Stimulated activated CD8-positive, alpha-beta memory T cell treated with anti-CD3 and anti-CD28 coated beads, Interleukin-12 subunit alpha, Interleukin-12 subunit beta, amount 100 ng/mL, for 24 hours (primary cell): Measurements from ENCODE around the gene CAV1.

Source experiments
- DNase-seq: peaks from one replicate; pipeline ENCODE4 v3.0.0-alpha.2; 2020; ENCODE audit errors: extremely low read depth

The CAV1 gene

DNA sequence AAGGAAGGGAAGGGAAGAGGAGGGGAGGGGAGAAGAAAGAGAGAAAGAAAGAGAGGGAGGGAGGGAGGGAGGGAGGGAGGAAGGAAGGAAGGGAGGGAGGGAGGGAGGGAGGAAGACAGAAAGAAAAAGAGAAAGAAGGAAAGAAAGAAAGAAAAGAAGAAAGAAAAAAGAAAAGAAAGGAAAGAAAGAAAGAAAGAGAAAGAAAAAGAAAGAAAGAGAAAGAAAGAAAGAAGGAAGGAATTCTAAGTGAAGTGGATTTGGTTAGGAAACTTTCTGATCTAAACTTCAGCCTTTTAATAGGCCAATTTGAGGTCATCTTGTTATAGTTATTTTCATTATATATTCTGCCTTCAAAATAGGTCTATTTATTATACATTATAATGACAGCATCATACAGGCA lies 21.0 kb upstream of the CAV1 start:
- no peak for DNase-seq

GRCh38 chr7:116505278-116505677 lies 19.6 kb upstream of the CAV1 start:
- DNase-seq: no peak

DNA sequence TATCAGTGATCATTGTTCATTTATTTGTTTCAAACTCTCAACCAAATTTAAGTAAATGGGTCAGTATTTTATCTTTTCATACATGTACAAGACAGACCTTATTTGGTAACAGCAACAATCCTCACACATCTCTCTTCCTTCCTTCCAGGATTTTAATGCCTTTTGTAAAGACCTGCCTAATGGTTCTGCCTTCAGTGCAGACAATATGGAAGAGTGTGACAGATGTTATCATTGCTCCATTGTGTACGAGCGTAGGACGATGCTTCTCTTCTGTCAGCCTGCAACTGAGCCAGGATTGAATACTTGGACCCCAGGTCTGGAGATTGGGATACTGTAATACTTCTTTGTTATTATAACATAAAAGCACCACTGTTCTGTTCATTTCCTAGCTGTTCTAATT lies 19.0 kb upstream of the CAV1 start:
- DNase-seq: no peak

- no peak for DNase-seq
These were observed 14.8 kb upstream of the CAV1 start for GRCh38 chr7:116509982-116510579.

DNA sequence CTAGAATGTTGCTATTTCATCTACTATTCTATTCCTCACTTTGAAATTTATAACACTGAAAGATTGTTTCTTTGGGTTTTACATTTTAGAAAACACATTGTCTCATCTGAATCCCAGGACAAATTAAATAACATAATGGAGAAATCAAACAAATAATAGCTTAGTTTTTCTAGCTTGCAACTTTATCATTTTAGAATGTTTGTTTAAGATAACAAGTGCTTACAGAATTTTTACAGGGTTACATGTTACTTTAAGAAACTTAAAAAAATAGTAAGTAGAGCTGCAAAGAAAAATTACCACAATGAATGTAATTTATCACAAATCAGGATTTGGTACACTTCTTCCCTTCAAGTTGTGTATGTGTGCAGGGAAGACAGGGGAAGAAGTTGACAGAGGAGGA lies 14.0 kb upstream of the CAV1 start:
- DNase-seq: no peak

- no peak for DNase-seq
These were observed 13.0 kb upstream of the CAV1 start for GRCh38 chr7:116511552-116512519.

GRCh38 chr7:116512520-116513188 lies 12.2 kb upstream of the CAV1 start:
- DNase-seq: no peak

DNA sequence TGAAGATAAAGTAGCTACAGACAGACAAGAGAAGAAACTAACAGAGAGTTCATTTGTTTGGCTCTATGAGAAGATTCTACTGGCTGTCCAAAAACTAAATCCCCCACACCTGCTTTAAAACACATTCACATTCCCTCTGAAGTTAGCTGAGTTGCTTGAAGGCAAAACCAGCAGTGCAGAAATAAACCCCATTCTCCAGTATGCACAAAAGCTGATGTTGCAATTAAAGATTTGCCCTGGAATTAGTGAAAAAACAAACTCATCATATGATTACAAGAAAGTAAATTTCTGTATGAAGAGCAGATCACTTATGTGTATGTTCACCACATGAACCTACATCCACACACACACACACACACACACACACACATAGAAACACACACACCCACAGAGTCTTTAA lies 9.3 kb upstream of the CAV1 start:
- no peak for DNase-seq

GRCh38 chr7:116516324-116516723 lies 8.5 kb upstream of the CAV1 start:
- DNase-seq: no peak

- DNase-seq: no peak
These were observed 7.2 kb upstream of the CAV1 start for GRCh38 chr7:116517626-116518025.

GRCh38 chr7:116518961-116519360 lies 5.9 kb upstream of the CAV1 start:
- no peak for DNase-seq

DNA sequence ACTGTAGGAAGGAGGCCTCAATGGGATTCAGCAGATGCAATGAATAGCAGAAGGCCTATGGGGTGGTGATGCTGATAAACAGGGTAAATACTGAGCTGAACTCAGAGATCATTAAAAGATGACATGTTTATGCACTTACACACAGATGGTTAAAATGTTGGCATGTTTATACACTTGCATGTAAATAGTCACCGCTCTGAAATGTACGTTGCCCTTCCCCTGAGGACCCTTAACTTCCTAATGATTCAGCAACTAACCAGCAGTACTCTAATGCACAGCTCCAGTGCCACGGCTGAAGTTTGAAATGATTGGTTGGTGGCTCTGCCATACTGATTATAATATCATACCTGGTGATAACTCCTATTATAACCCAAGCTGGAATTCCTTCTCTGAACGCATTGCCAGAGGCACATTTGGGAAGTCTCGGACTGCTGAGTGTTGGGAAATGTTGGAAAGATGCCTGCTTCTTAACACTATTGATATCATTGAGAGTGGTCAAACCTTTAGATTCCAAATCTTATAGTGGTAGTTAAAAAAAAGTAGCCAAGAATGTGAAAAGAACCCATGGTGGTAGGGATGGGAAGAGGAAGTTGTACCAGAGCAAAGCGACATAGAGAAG lies 3.7 kb upstream of the CAV1 start:
- DNase-seq: no peak

DNA sequence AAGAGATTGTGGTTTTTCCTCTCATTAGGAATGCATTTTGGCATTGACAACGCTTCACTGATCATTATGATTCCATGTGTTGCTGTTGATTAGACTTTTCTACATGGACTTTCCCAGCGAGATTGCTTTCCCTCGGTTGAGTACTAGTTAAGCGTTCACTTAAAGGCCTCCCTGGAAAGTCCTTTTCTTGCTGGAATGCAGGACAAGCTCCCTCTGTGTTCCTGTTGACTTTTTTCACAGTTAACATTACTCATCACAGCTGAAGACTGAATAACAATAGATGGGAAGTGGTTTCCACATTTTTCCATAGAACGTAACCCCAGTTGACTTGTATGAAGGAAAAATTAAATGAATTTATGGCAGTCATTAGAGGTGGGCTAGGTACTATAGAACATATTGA lies 2.6 kb upstream of the CAV1 start:
- no peak for DNase-seq

DNA sequence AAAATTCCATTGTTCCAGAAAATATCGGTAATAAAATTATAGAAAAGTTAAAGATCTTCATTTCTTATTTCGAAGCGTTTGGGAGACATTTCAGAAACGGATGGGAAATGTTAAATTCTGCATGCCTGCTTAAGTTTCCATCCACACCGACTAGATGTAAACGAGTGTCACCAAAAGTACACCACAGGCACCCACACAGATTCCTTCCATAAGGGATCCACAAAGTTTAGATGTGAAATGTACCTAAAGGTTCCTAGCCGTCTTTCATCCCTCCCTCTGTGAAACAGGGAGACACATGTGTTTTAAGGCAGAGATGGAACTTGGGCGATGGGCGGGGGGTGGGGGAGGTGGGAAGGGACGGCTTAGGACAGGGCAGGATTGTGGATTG lies 621 bp upstream of the CAV1 start:
- DNase-seq: no peak

GRCh38 chr7:116525298-116525912 lies 569 bp downstream of the CAV1 start:
- DNase-seq: no peak

DNA sequence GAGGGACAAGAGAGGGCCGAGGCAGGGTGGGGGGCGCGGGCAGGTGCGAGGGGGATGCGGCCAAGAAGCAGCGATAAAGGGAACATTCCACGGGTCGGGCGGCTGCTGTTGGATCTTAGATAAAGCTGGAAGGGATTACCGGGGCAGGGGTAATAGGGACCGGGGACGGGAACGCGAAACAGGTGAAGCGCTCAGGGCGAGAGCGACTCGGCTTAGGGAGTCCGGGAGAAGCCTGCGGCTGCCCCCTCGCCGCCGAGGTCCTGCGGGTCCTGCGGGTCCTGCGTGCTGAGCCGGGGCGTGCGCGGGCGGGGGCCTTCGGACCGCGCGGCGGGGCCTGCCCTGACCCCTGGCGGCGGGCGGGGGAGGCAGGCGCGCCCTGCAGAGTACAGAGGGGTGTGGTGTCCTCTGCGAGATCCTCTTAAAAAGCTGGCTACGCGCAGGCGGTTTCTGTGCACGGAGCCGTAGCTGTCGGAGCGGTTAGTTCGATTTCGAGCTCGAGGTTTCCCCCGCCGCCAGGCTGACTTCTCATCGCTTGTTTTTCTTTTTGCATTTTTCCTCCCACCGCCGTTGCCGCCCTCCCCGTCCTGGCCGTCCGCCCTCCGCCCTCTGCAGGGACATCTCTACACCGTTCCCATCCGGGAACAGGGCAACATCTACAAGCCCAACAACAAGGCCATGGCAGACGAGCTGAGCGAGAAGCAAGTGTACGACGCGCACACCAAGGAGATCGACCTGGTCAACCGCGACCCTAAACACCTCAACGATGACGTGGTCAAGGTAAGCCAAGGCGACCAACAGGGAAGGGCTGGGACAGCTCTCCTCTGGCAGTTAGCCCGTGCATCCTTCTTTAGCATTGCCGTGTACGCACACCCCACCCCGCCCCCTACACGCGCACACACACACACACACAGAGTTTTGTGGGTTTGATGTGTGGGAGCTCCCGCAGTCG lies 1.4 kb downstream of the CAV1 start:
- DNase-seq: no peak

- no peak for DNase-seq
These were observed 2.1 kb downstream of the CAV1 start for GRCh38 chr7:116526897-116527296.

DNA sequence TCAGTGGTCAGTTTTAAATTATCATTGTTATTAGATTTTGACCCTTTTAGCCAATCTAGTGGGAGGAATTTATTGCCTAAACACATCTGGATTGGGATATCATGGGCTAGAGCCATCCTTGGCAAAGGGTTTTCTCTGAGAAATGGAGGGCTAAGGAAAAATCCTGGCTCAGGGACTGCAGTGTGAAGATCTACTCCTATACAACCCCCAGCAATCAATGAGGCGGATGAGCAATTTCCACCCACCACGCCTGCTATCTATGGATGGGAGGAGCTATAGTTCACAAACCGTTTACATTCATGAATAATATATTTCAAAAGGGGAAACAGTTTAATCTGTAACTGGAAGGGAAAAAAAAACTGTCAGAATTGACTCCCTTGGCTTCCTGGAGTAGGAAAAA lies 2.7 kb downstream of the CAV1 start:
- DNase-seq: no peak

DNA sequence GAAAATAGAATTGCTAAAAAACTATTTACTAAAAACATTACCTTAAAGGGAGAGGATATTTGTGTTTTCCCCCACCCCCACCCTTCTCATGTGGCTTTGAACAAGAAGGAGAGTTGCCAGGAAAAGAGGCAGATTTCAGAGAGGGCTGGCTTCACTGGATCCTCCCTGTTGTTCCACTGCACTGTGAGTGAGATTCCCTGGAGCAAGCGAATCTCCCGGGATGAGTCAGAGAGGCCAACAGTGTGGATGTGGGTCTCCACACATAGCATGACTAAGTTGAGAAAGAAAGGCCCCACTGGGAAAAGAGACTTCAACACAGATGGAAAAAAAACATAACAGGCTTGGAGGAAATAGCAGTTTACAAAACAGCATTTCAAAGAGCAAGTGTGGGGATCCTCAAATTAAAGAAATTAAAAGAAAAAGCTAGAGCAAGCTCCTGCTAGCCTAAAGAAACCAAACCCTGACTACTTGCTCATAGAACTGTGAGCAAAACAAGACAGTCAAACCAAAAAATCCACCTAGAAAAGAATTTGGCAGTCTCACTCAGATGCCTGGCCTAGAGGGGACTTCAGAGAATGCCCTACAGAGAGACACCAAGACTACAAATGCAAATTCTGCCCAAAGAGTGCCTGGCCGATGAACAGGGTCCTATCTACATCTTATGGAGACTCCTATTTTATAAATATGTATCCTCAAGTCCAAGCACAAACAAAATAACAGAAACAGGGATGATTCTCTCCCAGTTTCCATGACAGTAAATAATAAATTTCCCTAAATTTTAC lies 3.4 kb downstream of the CAV1 start:
- DNase-seq: no peak

GRCh38 chr7:116529250-116529649 lies 4.4 kb downstream of the CAV1 start:
- DNase-seq: no peak
